Hindlimb muscle (tissue), 1 donor: ENCODE data around the gene KIAA1614. TPM values are rescaled to one million over a fixed set of nuclear protein-coding genes. Genes with fewer than 3 reads are reported as not detected.

Experiments
- DNase-seq: peaks from one replicate; pipeline ENCODE4 v3.0.0-alpha.2; 2013
- polyA plus RNA-seq: library from polyadenylated mRNA; unstranded; fragments of 120-200 nt; gene quantifications from one replicate; pipeline ENCODE4 v1.2.1, GENCODE V29; 2013; ENCODE audit not compliant: insufficient read length

Gene KIAA1614, protein sequence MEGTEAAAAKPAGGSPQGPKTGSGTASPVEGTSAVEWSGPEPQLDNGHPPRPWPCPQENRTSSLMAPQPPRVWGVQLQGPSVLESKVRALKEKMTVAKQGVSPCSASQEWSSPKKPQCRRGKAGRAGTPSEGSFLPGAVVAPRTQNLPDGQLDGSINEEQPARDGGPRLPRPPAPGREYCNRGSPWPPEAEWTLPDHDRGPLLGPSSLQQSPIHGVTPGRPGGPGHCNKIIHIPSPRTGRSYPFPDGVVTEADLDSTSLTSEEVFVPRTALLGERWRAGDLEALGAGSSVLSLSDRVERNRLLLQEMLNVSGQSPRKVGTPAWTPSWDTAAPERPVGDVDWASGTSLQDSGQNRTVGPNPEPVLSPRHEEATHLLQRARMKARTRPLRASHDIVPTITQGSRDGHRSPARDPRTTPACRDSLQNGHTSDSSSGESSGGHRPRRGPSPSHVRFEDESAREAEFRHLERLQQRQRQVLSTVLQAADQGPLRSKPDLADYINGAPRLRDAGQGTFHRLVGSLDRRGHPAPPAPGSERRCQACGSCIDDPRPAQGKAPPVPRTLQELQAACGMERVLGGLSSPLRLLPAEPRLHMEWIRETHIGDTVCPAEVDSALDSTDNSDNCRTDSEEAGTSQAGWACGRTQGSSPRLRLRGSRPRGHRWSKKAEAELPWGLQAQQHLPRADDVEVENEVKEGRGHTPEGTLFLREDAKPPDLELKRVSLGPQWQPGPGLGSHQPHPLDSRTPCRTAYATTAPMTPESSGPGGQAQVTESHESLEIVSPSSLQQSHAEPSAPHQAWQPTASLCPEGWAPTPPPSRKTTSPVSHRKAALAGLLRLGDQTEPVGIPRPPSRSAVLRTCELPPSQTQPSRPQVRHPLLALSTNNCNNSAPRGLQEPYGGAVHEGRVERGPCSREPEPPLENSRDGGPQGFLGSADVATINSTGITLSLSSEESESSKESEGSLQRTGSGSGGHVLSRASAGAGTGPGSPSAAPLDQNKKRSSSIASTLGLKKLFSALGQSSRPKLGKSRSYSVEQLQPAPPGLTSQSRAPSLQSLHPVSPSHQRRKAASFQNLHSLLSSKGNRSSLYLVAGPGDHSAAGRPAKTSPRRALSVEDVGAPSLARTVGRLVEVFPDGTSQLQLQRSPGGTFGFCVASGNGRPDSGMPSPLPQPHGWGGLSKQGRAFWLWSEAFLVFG
- 16.8 TPM for polyA plus RNA-seq

GRCh38 chr1:180912801-180913565 lies at the start of gene KIAA1614:
TSS of gene KIAA1614 (plus strand) at chr1:180912897. CDS start at chr1:180913244, 347 bp downstream.
- DNase-seq, result peak; percentile 77

- DNase-seq, result peak; percentile 46
Observed at GRCh38 chr1:180863158-180863775, 49.4 kb upstream of the KIAA1614 start.

- peak; percentile 26 for DNase-seq
Observed at GRCh38 chr1:180881806-180882509, 30.7 kb upstream of the KIAA1614 start.

- no peak for DNase-seq
Observed at GRCh38 chr1:180884588-180885300, 28.0 kb upstream of the KIAA1614 start.

DNA sequence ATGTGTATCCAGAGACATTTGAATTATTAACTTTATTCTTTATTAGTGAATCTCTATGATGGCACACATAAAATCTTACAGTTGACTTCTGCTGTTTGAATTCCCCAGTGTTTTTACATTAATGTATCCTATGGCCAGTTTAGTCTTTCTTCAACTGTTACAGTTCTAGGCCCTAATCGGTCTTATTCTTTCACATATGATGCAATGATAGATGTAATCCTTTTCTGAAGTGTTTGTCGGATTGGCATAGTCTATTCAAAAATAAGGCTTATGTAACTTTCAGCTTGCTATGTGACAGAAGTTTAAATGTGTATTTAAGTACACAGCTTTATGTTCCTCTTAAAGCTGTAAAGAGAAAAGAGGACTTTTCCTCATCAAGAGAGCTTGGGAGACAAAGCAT lies 26.4 kb upstream of the KIAA1614 start:
- no peak for DNase-seq

DNA sequence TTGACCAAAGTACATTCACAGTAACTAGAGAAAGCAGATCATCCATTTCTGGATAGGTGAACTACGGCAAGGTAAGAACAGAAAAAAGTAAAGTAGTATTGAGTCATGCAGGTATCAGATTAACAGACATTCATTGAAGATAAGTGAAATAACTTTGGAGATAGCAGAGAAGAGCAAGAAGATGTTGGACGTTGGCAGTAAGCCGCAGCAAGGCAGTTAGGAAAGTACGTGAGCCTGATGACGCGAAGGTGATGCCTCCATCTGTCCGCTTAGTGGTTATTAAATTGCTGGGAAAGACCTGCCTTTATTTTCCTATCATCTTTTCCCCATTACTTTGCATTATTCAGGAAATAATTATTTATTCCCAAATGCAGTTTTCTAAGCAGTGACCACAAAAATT lies 24.9 kb upstream of the KIAA1614 start:
- DNase-seq, result no peak

DNA sequence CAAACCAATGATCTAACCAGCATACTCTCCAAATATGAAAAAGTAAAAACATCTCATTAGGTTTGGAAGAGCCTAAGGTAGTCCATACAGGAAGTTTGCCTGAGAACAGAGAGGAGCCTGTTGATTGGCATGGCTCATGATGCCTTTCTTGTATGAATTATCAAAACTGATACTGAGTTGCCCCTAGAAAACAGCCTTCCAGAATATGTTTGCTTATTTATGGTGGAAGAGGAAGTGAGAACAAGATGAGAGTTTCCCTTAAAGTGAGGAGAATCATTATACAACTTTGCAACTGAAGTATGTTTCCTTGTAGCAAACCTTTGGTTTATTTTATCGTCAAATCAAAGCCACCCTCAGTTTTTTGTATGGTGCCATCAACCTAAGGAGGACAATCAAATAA lies 23.8 kb upstream of the KIAA1614 start:
- DNase-seq, result no peak

DNA sequence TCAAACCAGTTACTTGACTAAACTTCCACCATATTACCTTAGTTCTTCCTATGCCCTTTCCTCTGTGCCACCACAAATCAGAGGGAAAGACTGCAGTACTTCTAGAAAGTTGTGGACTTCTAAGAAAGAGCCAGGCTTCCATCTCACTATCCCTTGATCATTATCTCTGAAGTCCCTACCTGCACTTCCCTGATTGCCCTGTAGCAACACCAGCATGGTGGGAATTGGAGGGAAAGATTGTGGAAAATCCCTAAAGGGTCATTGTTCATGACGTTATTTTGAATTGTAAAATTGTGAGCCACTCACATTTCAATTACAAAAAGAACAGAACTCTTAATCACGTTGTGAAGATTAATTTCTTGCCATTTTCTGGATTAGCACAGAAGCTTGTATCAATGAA lies 23.4 kb upstream of the KIAA1614 start:
- DNase-seq, result no peak

DNA sequence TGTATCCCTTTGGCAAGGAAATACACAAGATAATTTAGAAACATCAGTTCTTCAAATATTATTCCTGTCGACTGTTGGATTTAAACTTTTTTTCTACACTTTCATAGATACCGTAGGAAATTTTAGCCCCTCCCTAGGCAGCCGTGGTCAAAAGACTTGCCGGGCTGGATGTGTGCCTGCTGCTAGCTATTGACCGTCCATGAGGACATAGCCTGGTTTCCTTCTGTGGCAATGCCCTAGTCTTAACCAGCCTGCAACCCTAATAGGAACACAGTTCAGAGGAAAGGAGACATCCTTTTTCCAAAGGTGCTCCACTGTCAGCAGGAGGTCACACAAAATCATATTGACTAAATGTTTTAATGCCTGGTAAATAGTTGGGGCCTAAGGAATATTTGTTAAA lies 20.4 kb upstream of the KIAA1614 start:
- DNase-seq, result no peak

GRCh38 chr1:180892675-180893074 lies 20.0 kb upstream of the KIAA1614 start:
- no peak for DNase-seq

DNA sequence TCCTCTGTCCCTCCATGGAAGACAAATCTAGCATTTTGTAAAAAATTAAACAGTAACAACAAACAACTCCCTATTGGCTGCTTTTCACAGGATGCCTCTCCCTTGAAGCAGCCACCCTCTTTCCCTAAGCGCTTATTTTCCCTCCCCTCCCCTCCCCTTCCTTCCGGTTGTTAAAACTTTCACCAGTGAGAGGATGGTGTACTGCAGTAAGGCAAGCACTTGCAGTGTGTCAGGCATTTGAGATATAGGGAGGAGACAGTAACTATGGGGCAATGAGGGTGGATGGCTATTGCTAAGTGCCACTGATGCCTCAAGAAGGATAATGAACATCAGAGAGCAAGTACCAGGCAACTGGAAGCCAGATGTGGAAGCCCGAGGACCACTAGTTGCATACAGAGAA lies 19.1 kb upstream of the KIAA1614 start:
- DNase-seq, result no peak

- DNase-seq, result no peak
Observed at GRCh38 chr1:180896161-180896560, 16.5 kb upstream of the KIAA1614 start.

DNA sequence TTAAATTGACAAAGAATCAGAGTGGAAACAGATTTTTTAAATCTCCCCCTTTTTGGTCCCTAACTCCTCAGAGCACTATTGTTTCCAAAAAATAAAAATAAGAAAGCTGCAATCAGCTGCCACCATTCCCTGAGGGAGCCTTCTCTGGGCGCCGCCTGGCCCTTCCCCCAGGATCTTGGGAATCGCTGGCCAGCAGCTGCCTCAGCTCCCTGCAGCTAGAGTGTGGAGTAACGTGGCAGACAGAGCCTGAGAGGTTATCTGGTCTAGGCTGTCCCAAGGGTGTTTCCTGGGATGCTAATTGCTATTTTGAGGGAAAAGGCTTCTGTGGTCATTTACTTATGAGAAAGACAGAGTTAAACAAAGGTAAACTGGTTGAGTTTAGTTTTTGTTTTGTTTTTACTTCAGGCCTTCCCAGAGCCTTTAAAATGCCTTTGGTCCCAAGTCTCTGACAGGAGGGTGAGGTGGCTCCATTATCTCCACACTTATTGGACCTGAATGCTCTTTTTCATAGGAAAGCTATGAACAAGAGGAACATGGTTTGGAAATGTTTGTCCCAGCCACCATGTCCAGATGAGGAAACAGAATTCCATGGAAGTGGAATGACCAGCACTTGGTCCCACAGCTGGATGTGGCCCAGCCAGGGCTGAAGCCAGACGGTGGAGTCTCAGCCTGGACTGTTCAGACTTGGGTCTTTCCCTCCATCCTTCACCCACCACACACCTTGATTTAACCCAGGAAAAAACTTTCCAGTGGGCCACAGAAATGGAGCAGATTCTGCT lies 14.1 kb upstream of the KIAA1614 start:
- DNase-seq, result no peak

- no peak for DNase-seq
Observed at GRCh38 chr1:180899262-180899661, 13.4 kb upstream of the KIAA1614 start.

GRCh38 chr1:180901076-180901990 lies 11.4 kb upstream of the KIAA1614 start:
- no peak for DNase-seq

DNA sequence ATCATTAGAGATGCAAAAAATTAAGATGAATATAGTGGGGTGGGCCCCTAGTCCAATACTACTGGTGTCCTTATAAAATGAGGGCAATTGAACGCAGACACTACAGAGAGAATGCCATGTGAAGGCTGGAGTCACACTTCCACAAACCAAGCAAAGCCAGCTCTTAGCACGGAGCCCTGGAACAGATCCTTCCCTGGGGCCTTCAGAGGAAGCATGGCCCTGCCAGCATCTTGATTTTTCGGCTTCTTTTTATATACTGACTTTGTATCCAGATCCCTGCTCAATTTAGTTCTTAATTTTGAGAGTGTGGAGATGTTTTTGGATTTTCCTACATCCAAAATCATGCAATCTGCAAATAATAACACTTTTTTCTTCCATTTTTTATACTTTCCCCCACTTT lies 10.2 kb upstream of the KIAA1614 start:
- DNase-seq, result no peak

DNA sequence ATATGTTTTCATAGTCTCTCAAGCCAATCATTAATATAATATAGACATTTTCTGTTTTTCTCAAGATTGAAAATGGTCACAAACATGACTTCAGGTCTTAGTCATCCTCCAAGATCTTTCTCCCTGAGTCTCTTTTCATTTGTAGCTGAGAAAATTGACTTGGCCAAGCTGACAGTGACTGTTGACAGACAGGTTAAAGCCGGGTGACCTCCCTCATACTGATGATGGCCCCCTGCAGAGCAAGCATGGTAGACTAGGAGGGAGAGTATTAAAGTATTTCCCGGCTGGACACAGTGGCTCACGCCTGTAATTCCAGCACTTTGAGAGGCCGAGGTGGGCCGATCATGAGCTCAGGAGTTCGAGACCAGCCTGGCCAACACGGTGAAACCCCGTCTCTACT lies 6.8 kb upstream of the KIAA1614 start:
- DNase-seq, result no peak

- DNase-seq, result no peak
Observed at GRCh38 chr1:180906511-180906910, 6.2 kb upstream of the KIAA1614 start.
